Left renal cortex interstitium (tissue), 4 donors: ENCODE results near the gene CRISPLD2. TPM values are rescaled to one million over a fixed set of nuclear protein-coding genes. Genes with fewer than 3 reads are reported as not detected.
A peak's percentile ranks its signal among the peaks of the same experiment; 100 is the strongest.

Experiments used
- DNase-seq, 4 donors: peaks; one replicate each; pipeline ENCODE4 v3.0.0-alpha.2; 2013; ENCODE audit warnings: low read depth in 4 of 4, low spot score in 2 of 4, missing footprints in 1 of 4
- polyA plus RNA-seq, 4 donors: library from polyadenylated mRNA; unstranded; fragments of 120-200 nt; gene quantifications; one replicate each; pipeline ENCODE4 v1.2.1, GENCODE V29; 2013; ENCODE audit not compliant: insufficient read length in 4 of 4

Gene CRISPLD2
- polyA plus RNA-seq, 4 donors = 7.2 to 8.3 (median 8.0) TPM

- no peak for DNase-seq
Measured at GRCh38 chr16:84879569-84880487, 60.0 kb downstream of the CRISPLD2 start.

GRCh38 chr16:84881702-84882521 is 62.1 kb downstream of the CRISPLD2 start:
- no peak for DNase-seq

GRCh38 chr16:84883301-84883700 is 63.5 kb downstream of the CRISPLD2 start:
- DNase-seq = no peak

GRCh38 chr16:84884246-84884595 is 64.4 kb downstream of the CRISPLD2 start:
- no peak for DNase-seq

- DNase-seq = peak in 1 of 4 donors; percentile 31
Measured at GRCh38 chr16:84884596-84885341, 65.0 kb downstream of the CRISPLD2 start.

GRCh38 chr16:84885342-84885910 is 65.6 kb downstream of the CRISPLD2 start:
- DNase-seq = no peak

- no peak for DNase-seq
Measured at GRCh38 chr16:84886497-84887090, 66.8 kb downstream of the CRISPLD2 start.

- no peak for DNase-seq
Measured at GRCh38 chr16:84887207-84887606, 67.4 kb downstream of the CRISPLD2 start.

GRCh38 chr16:84888450-84888849 is 68.7 kb downstream of the CRISPLD2 start:
- DNase-seq = no peak

- no peak for DNase-seq
Measured at GRCh38 chr16:84889066-84889465, 69.3 kb downstream of the CRISPLD2 start.

GRCh38 chr16:84890427-84890826 is 70.6 kb downstream of the CRISPLD2 start:
- no peak for DNase-seq

GRCh38 chr16:84891149-84891795 is 71.5 kb downstream of the CRISPLD2 start:
- DNase-seq = peak in 1 of 4 donors; percentile 41

GRCh38 chr16:84892097-84892496 is 72.3 kb downstream of the CRISPLD2 start:
- no peak for DNase-seq

- DNase-seq = no peak
Measured at GRCh38 chr16:84893467-84893848, 73.7 kb downstream of the CRISPLD2 start.

GRCh38 chr16:84893849-84894599 is 74.2 kb downstream of the CRISPLD2 start:
- no peak for DNase-seq

- DNase-seq = no peak
Measured at GRCh38 chr16:84895016-84895415, 75.2 kb downstream of the CRISPLD2 start.

- DNase-seq = no peak
Measured at GRCh38 chr16:84896847-84897246, 77.1 kb downstream of the CRISPLD2 start.

GRCh38 chr16:84897911-84898377 is 78.2 kb downstream of the CRISPLD2 start:
- no peak for DNase-seq

- DNase-seq = no peak
Measured at GRCh38 chr16:84898447-84898846, 78.7 kb downstream of the CRISPLD2 start.
